Tibial nerve (tissue), 4 donors: Measurements from ENCODE around the gene USE1.

Experiments
- EP300 ChIP-seq, 2 donors: sonication (generic); formaldehyde crosslinking; IDR thresholded peaks; one replicate each; pipeline ENCODE4 v1.6.1; 2017; ENCODE audit warnings: antibody characterized with exemption in 2 of 2, mild to moderate bottlenecking in 1 of 2
- POLR2A ChIP-seq, 2 donors: fragments of 450-650 bp; IDR thresholded peaks; one replicate each; pipeline ENCODE4 v1.6.1; 2017; ENCODE audit warnings: antibody characterized with exemption in 2 of 2, mild to moderate bottlenecking in 2 of 2, moderate library complexity in 2 of 2
- TF ChIP-seq, protein P1 (sequence below), 5 experiments: fragments of 200-600 bp in 3 of 5; fragments of 450-650 bp in 2 of 5; sonication (generic) in 3 of 5; IDR thresholded peaks; one replicate each; pipeline ENCODE4 v1.5.1; 2016 to 2019; ENCODE audit warnings: antibody characterized with exemption in 5 of 5, mild to moderate bottlenecking in 3 of 5, moderate library complexity in 2 of 5

- TF ChIP-seq, protein P1, sequence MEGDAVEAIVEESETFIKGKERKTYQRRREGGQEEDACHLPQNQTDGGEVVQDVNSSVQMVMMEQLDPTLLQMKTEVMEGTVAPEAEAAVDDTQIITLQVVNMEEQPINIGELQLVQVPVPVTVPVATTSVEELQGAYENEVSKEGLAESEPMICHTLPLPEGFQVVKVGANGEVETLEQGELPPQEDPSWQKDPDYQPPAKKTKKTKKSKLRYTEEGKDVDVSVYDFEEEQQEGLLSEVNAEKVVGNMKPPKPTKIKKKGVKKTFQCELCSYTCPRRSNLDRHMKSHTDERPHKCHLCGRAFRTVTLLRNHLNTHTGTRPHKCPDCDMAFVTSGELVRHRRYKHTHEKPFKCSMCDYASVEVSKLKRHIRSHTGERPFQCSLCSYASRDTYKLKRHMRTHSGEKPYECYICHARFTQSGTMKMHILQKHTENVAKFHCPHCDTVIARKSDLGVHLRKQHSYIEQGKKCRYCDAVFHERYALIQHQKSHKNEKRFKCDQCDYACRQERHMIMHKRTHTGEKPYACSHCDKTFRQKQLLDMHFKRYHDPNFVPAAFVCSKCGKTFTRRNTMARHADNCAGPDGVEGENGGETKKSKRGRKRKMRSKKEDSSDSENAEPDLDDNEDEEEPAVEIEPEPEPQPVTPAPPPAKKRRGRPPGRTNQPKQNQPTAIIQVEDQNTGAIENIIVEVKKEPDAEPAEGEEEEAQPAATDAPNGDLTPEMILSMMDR (IDR thresholded peaks at IDR 0.05) = no peak
- TF ChIP-seq POLR2A (IDR thresholded peaks at IDR 0.05) (no peak), EP300 (IDR thresholded peaks at IDR 0.05) (no peak)
Measured at GRCh38 chr19:17243211-17243829, 28.2 kb downstream of the USE1 start.
